ENCODE results near the gene ZSCAN5A. TPM values are rescaled to one million over a fixed set of nuclear protein-coding genes. Genes with fewer than 3 reads are reported as not detected.
"Not testable (repeated sequence)": the region's sequence is repeated elsewhere in the genome, so short reads cannot be mapped to it uniquely, and the experiment has no call there.

The ZSCAN5A gene
- total RNA-seq (2014; rRNA removed; shearing (Covaris generic)), result 9.7 TPM in 1 of 2 replicates, not detected in the other

- peaks cover 7% of the 10 kb centered on the region for H3K36me3 ChIP-seq
- no peaks in the 10 kb centered on the region for H3K27me3 ChIP-seq (replicated peaks)
- H3K9me3 ChIP-seq (replicated peaks), result no peaks in the 10 kb centered on the region
- peak within 1 kb of the TSS; percentile 63 for H3K4me3 ChIP-seq
- peak within 1 kb of the TSS; percentile 99 for H3K27ac ChIP-seq
- peak; percentile 96 to 100 for DNase-seq (ENCODE audit: low read depth in 1 of 2, low spot score in 2 of 2)
- H3K4me1 ChIP-seq (replicated peaks), result peaks cover 5% of the 10 kb centered on the region
These were observed at the start of gene ZSCAN5A for GRCh38 chr19:56314381-56315076. Gene ZSCAN5A (minus strand): TSS chr19:56314839. CDS start chr19:56225046, 89,793 bp downstream.

- Histone ChIP-seq H3K27me3 (replicated peaks) (no peaks in the 10 kb centered on the region), H3K4me3 (no peak overlapping the region), H3K4me1 (replicated peaks) (no peaks in the 10 kb centered on the region), H3K9me3 (replicated peaks) (peaks cover 5% of the 10 kb centered on the region; the same call in 1 of the 2 replicates), H3K27ac (no peak overlapping the region), H3K36me3 (no peaks in the 10 kb centered on the region)
- DNase-seq (ENCODE audit: low read depth in 1 of 2, low spot score in 2 of 2), result no peak
These were observed 46.2 kb upstream of the ZSCAN5A start for GRCh38 chr19:56360841-56361240.

GRCh38 chr19:56356944-56357343 is 42.3 kb upstream of the ZSCAN5A start:
- DNase-seq (ENCODE audit: low read depth in 1 of 2, low spot score in 2 of 2), result no peak
- Histone ChIP-seq H3K9me3 (replicated peaks) (no peaks in the 10 kb centered on the region; the same call in 1 of the 2 replicates), H3K4me1 (replicated peaks) (no peaks in the 10 kb centered on the region), H3K27ac (no peak overlapping the region), H3K27me3 (replicated peaks) (no peaks in the 10 kb centered on the region), H3K4me3 (no peak overlapping the region), H3K36me3 (no peaks in the 10 kb centered on the region)

GRCh38 chr19:56355517-56355916 is 40.9 kb upstream of the ZSCAN5A start:
- H3K27me3 ChIP-seq (replicated peaks), result no peaks in the 10 kb centered on the region
- H3K27ac ChIP-seq, result no peak overlapping the region
- no peaks in the 10 kb centered on the region; the same call in 1 of the 2 replicates for H3K9me3 ChIP-seq (replicated peaks)
- no peak overlapping the region for H3K4me3 ChIP-seq
- no peaks in the 10 kb centered on the region for H3K4me1 ChIP-seq (replicated peaks)
- H3K36me3 ChIP-seq, result no peaks in the 10 kb centered on the region
- no peak for DNase-seq (ENCODE audit: low read depth in 1 of 2, low spot score in 2 of 2)

GRCh38 chr19:56351208-56351607 is 36.6 kb upstream of the ZSCAN5A start:
- Histone ChIP-seq H3K27me3 (replicated peaks) (no peaks in the 10 kb centered on the region), H3K27ac (no peak overlapping the region), H3K4me3 (no peak overlapping the region), H3K9me3 (replicated peaks) (no peaks in the 10 kb centered on the region; the same call in 1 of the 2 replicates), H3K4me1 (replicated peaks) (no peaks in the 10 kb centered on the region), H3K36me3 (no peaks in the 10 kb centered on the region)
- no peak for DNase-seq (ENCODE audit: low read depth in 1 of 2, low spot score in 2 of 2)

- no peak for DNase-seq (ENCODE audit: low read depth in 1 of 2, low spot score in 2 of 2)
- no peaks in the 10 kb centered on the region for H3K4me1 ChIP-seq (replicated peaks)
- H3K36me3 ChIP-seq, result no peaks in the 10 kb centered on the region
- H3K9me3 ChIP-seq (replicated peaks), result no peaks in the 10 kb centered on the region; the same call in 1 of the 2 replicates
- no peak overlapping the region for H3K27ac ChIP-seq
- H3K4me3 ChIP-seq, result no peak overlapping the region
- no peaks in the 10 kb centered on the region for H3K27me3 ChIP-seq (replicated peaks)
These were observed 35.9 kb upstream of the ZSCAN5A start for GRCh38 chr19:56350416-56351045.

GRCh38 chr19:56348289-56348877 is 33.7 kb upstream of the ZSCAN5A start:
- H3K4me3 ChIP-seq, result no peak overlapping the region
- H3K9me3 ChIP-seq (replicated peaks), result no peaks in the 10 kb centered on the region
- H3K27ac ChIP-seq, result no peak overlapping the region
- no peaks in the 10 kb centered on the region for H3K36me3 ChIP-seq
- H3K4me1 ChIP-seq (replicated peaks), result no peaks in the 10 kb centered on the region
- H3K27me3 ChIP-seq (replicated peaks), result no peaks in the 10 kb centered on the region
- no peak for DNase-seq (ENCODE audit: low read depth in 1 of 2, low spot score in 2 of 2)

- no peaks in the 10 kb centered on the region for H3K4me1 ChIP-seq (replicated peaks)
- no peaks in the 10 kb centered on the region for H3K27me3 ChIP-seq (replicated peaks)
- no peak overlapping the region for H3K4me3 ChIP-seq
- no peak for DNase-seq (ENCODE audit: low read depth in 1 of 2, low spot score in 2 of 2)
- H3K36me3 ChIP-seq, result no peaks in the 10 kb centered on the region
- H3K27ac ChIP-seq, result no peak overlapping the region
- 0 out of 2 replicates have a peak, but pooled peaks cover 4% of the 10 kb centered on the region for H3K9me3 ChIP-seq (replicated peaks)
These were observed 32.6 kb upstream of the ZSCAN5A start for GRCh38 chr19:56347163-56347778.

- DNase-seq (ENCODE audit: low read depth in 1 of 2, low spot score in 2 of 2), result no peak
- Histone ChIP-seq H3K9me3 (replicated peaks) (0 out of 2 replicates have a peak, but pooled peaks cover 7% of the 10 kb centered on the region), H3K27me3 (replicated peaks) (no peaks in the 10 kb centered on the region), H3K4me1 (replicated peaks) (no peaks in the 10 kb centered on the region), H3K27ac (no peak overlapping the region), H3K4me3 (no peak overlapping the region), H3K36me3 (no peaks in the 10 kb centered on the region)
These were observed 27.3 kb upstream of the ZSCAN5A start for GRCh38 chr19:56341948-56342347.

GRCh38 chr19:56339031-56339430 is 24.4 kb upstream of the ZSCAN5A start:
- DNase-seq (ENCODE audit: low read depth in 1 of 2, low spot score in 2 of 2); H3K36me3 ChIP-seq; H3K27ac ChIP-seq; H3K4me3 ChIP-seq; H3K27me3 ChIP-seq (replicated peaks); H3K4me1 ChIP-seq (replicated peaks); H3K9me3 ChIP-seq (replicated peaks): not testable (repeated sequence)

- not testable (repeated sequence) for H3K4me3 ChIP-seq; H3K9me3 ChIP-seq (replicated peaks); H3K36me3 ChIP-seq; H3K4me1 ChIP-seq (replicated peaks); H3K27me3 ChIP-seq (replicated peaks); DNase-seq (ENCODE audit: low read depth in 1 of 2, low spot score in 2 of 2); H3K27ac ChIP-seq
These were observed 22.4 kb upstream of the ZSCAN5A start for GRCh38 chr19:56337077-56337476.

GRCh38 chr19:56335371-56335770 is 20.7 kb upstream of the ZSCAN5A start:
- not testable (repeated sequence) for H3K27ac ChIP-seq; H3K4me3 ChIP-seq; H3K27me3 ChIP-seq (replicated peaks); H3K4me1 ChIP-seq (replicated peaks); H3K9me3 ChIP-seq (replicated peaks); H3K36me3 ChIP-seq; DNase-seq (ENCODE audit: low read depth in 1 of 2, low spot score in 2 of 2)

- H3K36me3 ChIP-seq, result no peaks in the 10 kb centered on the region
- no peak overlapping the region for H3K4me3 ChIP-seq
- DNase-seq (ENCODE audit: low read depth in 1 of 2, low spot score in 2 of 2), result peak in 1 of 2 experiments; percentile 14
- H3K4me1 ChIP-seq (replicated peaks), result no peaks in the 10 kb centered on the region
- H3K9me3 ChIP-seq (replicated peaks), result no peaks in the 10 kb centered on the region
- H3K27ac ChIP-seq, result no peak overlapping the region
- no peaks in the 10 kb centered on the region for H3K27me3 ChIP-seq (replicated peaks)
These were observed 18.9 kb upstream of the ZSCAN5A start for GRCh38 chr19:56333506-56333905.

GRCh38 chr19:56332695-56333094 is 18.1 kb upstream of the ZSCAN5A start:
- Histone ChIP-seq H3K4me3 (no peak overlapping the region), H3K27me3 (replicated peaks) (no peaks in the 10 kb centered on the region), H3K36me3 (no peaks in the 10 kb centered on the region), H3K4me1 (replicated peaks) (no peaks in the 10 kb centered on the region), H3K27ac (no peak overlapping the region), H3K9me3 (replicated peaks) (no peaks in the 10 kb centered on the region)
- no peak for DNase-seq (ENCODE audit: low read depth in 1 of 2, low spot score in 2 of 2)
